ENCODE data around the gene ITGA1. TPM values are rescaled to one million over a fixed set of nuclear protein-coding genes. Genes with fewer than 3 reads are reported as not detected.

The ITGA1 gene
- total and polyA plus RNA-seq, 2 of the 13 experiments (the other 11 are each of a cell fraction or from before 2014, with no cell fraction given), result 23.1 to 28.6 TPM

GRCh38 chr5:52948418-52949076, 160.8 kb downstream of the ITGA1 start:
- no peak overlapping the region for H3K9ac ChIP-seq (ENCODE audit: insufficient read depth, low read depth, low read length)
- DNase-seq (ENCODE audit: low spot score) (peak; percentile 82), FAIRE-seq (peak; percentile 76), ATAC-seq (peak; percentile 99)
- no peak overlapping the region for H3K27ac ChIP-seq (ENCODE audit: extremely low read length, insufficient read depth, low read length)
- CTCF ChIA-PET (ENCODE audit: low intra/inter-chr PET ratio, low total read pairs), result interaction anchor here (2.3 to 2.7 kb wide), 2 partner anchors 87 to 147 kb away, joined by 15 to 19 read pairs; no protein-coding TSS in a partner anchor
- no peaks in the 10 kb centered on the region for H4K20me1 ChIP-seq (ENCODE audit: insufficient read depth, low read length)
- in situ Hi-C loops (cut with HindIII; ENCODE audit: extremely low pct_ligation_motif_present, low pct_unique_long_range_greater_than_20kb), result loop anchor here (5.0 kb wide), 2 partner anchors 39 to 149 kb away; partner anchors contain the start of gene ITGA2
- no peak overlapping the region for H3K4me2 ChIP-seq (ENCODE audit: low read depth, low read length)
- no peak overlapping the region for H2AFZ ChIP-seq (ENCODE audit: low read length)
- no peaks in the 10 kb centered on the region for H3K79me2 ChIP-seq (ENCODE audit: insufficient read depth, low read length)
- no peaks in the 10 kb centered on the region for H3K9me3 ChIP-seq (ENCODE audit: low read length)
- H3K4me3 ChIP-seq (replicated peaks in 1 of 3; ENCODE audit: insufficient read depth in 1 of 3, low read depth in 2 of 3, low read length in 3 of 3), result no peak overlapping the region
- intact Hi-C loops (cut with micrococcal nuclease; ENCODE audit: unreplicated experiment), result loop anchor here (1.0 kb wide), 4 partner anchors 9 to 148 kb away; partner anchors contain the start of gene ITGA2
- H3K36me3 ChIP-seq (replicated peaks in 1 of 2; ENCODE audit: control insufficient read depth in 1 of 2, insufficient read depth in 2 of 2, low read length in 2 of 2), result no peaks in the 10 kb centered on the region; a peak in 2 of 5 replicates
- peaks cover 9% of the 10 kb centered on the region for H3K4me1 ChIP-seq (ENCODE audit: insufficient read depth, low read length)
- no TSS peak for BruUV-seq (replicated peaks)
- 23% methylated on average over 1 of the region's 1 CpG for WGBS (ENCODE audit: low lambda C conversion rate)
- POLR2A ChIA-PET, result interaction anchor here (1.0 to 1.8 kb wide), 4 partner anchors 8 to 147 kb away, joined by 3 to 9 read pairs (median 4); partner anchors contain the start of gene ITGA2
- H3K27me3 ChIP-seq (ENCODE audit: control insufficient read depth in 1 of 2, insufficient read depth in 2 of 2, low read length in 2 of 2), result no peaks in the 10 kb centered on the region
- no peak for TF ChIP-seq ZFX (CRISPR knock-in tag; IDR thresholded peaks at IDR 0.05; ENCODE audit: low read depth)
- TF ChIP-seq ZNF496 (CRISPR knock-in tag; IDR thresholded peaks at IDR 0.05; ENCODE audit: insufficient replicate concordance), result no peak
- no peak for TF ChIP-seq ZNF333 (CRISPR knock-in tag; IDR thresholded peaks at IDR 0.05; ENCODE audit: borderline replicate concordance)
- peak; percentile 58 for TF ChIP-seq ELF3 (CRISPR knock-in tag; IDR thresholded peaks at IDR 0.05)
- peak; percentile 52; the same call in 1 of the 2 replicates for TF ChIP-seq TSC22D2 (CRISPR knock-in tag; IDR thresholded peaks at IDR 0.05; ENCODE audit: borderline replicate concordance)
- TF ChIP-seq SOX6 (IDR thresholded peaks at IDR 0.05), result no peak
- 0 out of 2 replicates have a peak, but pooled peaks have one; percentile 18 for TF ChIP-seq SOX6 (CRISPR knock-in tag; IDR thresholded peaks at IDR 0.05)
- no peak for TF ChIP-seq THAP11 (CRISPR knock-in tag; IDR thresholded peaks at IDR 0.05)
- no peak for TF ChIP-seq POGK (CRISPR knock-in tag; conservative IDR thresholded peaks at IDR 0.05)
- TF ChIP-seq GPN1 (CRISPR knock-in tag; IDR thresholded peaks at IDR 0.05; ENCODE audit: borderline replicate concordance), result no peak
- peak; percentile 21; the same call in 1 of the 2 replicates for TF ChIP-seq ELF1 (CRISPR knock-in tag; IDR thresholded peaks at IDR 0.05)
- no peak for TF ChIP-seq SPEN (CRISPR knock-in tag; IDR thresholded peaks at IDR 0.05; ENCODE audit: low read depth)
- no peak for TF ChIP-seq ZNF839 (CRISPR knock-in tag; IDR thresholded peaks at IDR 0.05; ENCODE audit: borderline replicate concordance)
- TF ChIP-seq MED1 (CRISPR knock-in tag; IDR thresholded peaks at IDR 0.05), result peak; percentile 10; the same call in 1 of the 2 replicates
- no peak for TF ChIP-seq ZNF280D (CRISPR knock-in tag; IDR thresholded peaks at IDR 0.05)
- peak; percentile 52; the same call in 1 of the 2 replicates for TF ChIP-seq SMAD3 (CRISPR knock-in tag; IDR thresholded peaks at IDR 0.05)
- peak; percentile 96 for TF ChIP-seq SMC3 (IDR thresholded peaks at IDR 0.05; ENCODE audit: low read length)
- TF ChIP-seq TERF1 (CRISPR knock-in tag; IDR thresholded peaks at IDR 0.05), result no peak
- TF ChIP-seq MTA3 (CRISPR knock-in tag; IDR thresholded peaks at IDR 0.05), result no peak

All from HepG2 (cell line).